GM12874 (cell line): ENCODE data around the gene SLC34A1.

ENCODE experiments used
- CTCF ChIP-seq: IDR thresholded peaks from 2 replicates; pipeline ENCODE4 v1.5.1; 2011; ENCODE audit warnings: low read depth, mild to moderate bottlenecking, control low read depth, low read length, moderate library complexity; ENCODE audit not compliant: insufficient read depth

Gene SLC34A1

GRCh38 chr5:177390363-177391300 lies 6.4 kb downstream of the SLC34A1 start:
- peak; percentile 93 for TF ChIP-seq CTCF

GRCh38 chr5:177392765-177393164 lies 8.5 kb downstream of the SLC34A1 start:
- TF ChIP-seq CTCF = no peak

GRCh38 chr5:177393206-177393765 lies 9.1 kb downstream of the SLC34A1 start:
- no peak for TF ChIP-seq CTCF

- TF ChIP-seq CTCF = no peak
Measured at GRCh38 chr5:177393990-177394389, 9.8 kb downstream of the SLC34A1 start.

- no peak for TF ChIP-seq CTCF
Measured at GRCh38 chr5:177396078-177396477, 11.8 kb downstream of the SLC34A1 start.

- TF ChIP-seq CTCF = no peak
Measured at GRCh38 chr5:177396807-177397206, 12.6 kb downstream of the SLC34A1 start.

GRCh38 chr5:177397875-177398390 lies 13.7 kb downstream of the SLC34A1 start:
- no peak for TF ChIP-seq CTCF
